IPS-18c (cell line): ENCODE data around the gene PLEKHG5.
"Not testable (repeated sequence)": the region's sequence is repeated elsewhere in the genome, so short reads cannot be mapped to it uniquely, and the experiment has no call there.

ENCODE experiments used
- H3K4me3 ChIP-seq: 2 replicates; pipeline ENCODE4 v1.7.0; 2013; ENCODE audit warnings: low read depth, mild to moderate bottlenecking, low read length, moderate library complexity; ENCODE audit not compliant: insufficient read depth
- H3K9me3 ChIP-seq: one replicate; pipeline ENCODE4 v1.6.1; 2013; ENCODE audit warnings: mild to moderate bottlenecking, low read length, moderate library complexity; ENCODE audit not compliant: control insufficient read depth, insufficient read depth

Gene PLEKHG5

GRCh38 chr1:6431645-6432579 is 59.6 kb downstream of the PLEKHG5 start:
- H3K4me3 ChIP-seq, H3K9me3 ChIP-seq: not testable (repeated sequence)

- not testable (repeated sequence) for H3K9me3 ChIP-seq
Observed at GRCh38 chr1:6429660-6430411, 61.6 kb downstream of the PLEKHG5 start.

DNA sequence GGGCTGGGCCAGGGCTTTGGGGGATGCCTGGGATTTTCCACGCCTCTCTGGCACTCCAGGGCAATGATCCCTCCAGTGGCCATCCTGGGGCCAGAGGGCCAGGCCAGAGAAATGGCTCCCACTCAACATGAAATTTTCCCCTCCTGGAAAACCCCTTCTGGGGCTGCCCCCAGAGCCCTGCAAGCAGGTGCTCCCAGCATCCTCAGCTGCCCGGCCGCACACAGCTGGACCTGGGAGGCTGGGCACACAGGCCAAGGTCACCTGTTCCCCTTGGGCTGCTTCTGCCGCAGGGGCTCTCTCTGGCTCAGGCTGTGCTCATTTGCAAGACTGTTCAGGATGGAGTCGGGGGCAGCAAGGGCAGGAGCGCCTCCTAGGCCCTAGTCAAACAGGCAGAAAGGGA is 63.0 kb downstream of the PLEKHG5 start:
- not testable (repeated sequence) for H3K4me3 ChIP-seq, H3K9me3 ChIP-seq

More at GRCh38 chr1:6429660-6430411, 61.6 kb downstream of the PLEKHG5 start:
- H3K4me3 ChIP-seq, result not testable (repeated sequence)

- H3K9me3 ChIP-seq, result no peaks in the 10 kb centered on the region
- H3K4me3 ChIP-seq, result no peak overlapping the region
Observed at GRCh38 chr1:6427441-6428390, 63.8 kb downstream of the PLEKHG5 start.

- H3K9me3 ChIP-seq, result no peaks in the 10 kb centered on the region
- no peak overlapping the region for H3K4me3 ChIP-seq
Observed at GRCh38 chr1:6426972-6427350, 64.5 kb downstream of the PLEKHG5 start.

DNA sequence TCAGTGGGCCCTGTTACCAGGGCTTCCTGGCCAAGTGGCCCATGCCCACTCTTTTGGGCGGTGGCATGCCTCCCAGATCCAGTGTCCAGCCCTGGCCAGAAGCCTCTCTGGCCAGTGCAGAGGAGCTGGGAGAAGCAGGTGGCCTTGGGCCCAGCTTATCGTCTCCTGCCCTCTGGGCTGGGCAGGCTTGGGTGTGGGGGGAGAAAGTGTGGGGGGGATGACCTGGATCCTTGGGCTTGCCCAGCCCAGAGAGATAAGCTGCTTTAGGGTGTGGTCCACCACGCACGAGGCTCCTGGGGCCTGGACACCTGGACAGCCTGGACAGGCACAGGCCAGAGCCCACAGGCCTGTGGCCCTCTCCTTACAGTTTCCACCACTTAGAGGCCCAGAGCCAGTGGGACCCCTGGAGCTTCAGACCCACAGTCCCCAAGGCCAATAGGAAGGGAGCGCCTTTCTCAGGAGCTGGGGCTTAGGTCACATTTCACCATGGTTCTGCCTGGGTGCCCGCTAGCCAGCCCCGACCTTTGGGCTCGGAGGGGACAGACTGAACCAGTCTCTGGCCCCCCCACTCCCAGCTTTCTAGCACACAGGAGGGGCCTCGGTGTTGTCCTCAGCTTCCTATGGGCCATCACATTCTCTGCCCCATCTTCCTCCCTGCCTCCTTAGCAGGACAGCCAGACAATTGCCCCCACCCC is 65.0 kb downstream of the PLEKHG5 start:
- H3K4me3 ChIP-seq, result no peak overlapping the region
- no peaks in the 10 kb centered on the region for H3K9me3 ChIP-seq

- no peak overlapping the region for H3K4me3 ChIP-seq
Observed at GRCh38 chr1:6425658-6426057, 65.8 kb downstream of the PLEKHG5 start.

GRCh38 chr1:6424619-6425593 is 66.6 kb downstream of the PLEKHG5 start, which contains the start of gene ESPN:
ESPN (plus strand) TSS chr1:6424776; CDS start chr1:6424956, 180 bp downstream.
- Histone ChIP-seq H3K4me3 (peak within 1 kb of the TSS; percentile 31), H3K9me3 (no peaks in the 10 kb centered on the region)

More at GRCh38 chr1:6425658-6426057, 65.8 kb downstream of the PLEKHG5 start:
- no peaks in the 10 kb centered on the region for H3K9me3 ChIP-seq

GRCh38 chr1:6424000-6424565 is 67.4 kb downstream of the PLEKHG5 start:
- no peaks in the 10 kb centered on the region for H3K9me3 ChIP-seq
- peak overlapping the region; percentile 31 for H3K4me3 ChIP-seq

DNA sequence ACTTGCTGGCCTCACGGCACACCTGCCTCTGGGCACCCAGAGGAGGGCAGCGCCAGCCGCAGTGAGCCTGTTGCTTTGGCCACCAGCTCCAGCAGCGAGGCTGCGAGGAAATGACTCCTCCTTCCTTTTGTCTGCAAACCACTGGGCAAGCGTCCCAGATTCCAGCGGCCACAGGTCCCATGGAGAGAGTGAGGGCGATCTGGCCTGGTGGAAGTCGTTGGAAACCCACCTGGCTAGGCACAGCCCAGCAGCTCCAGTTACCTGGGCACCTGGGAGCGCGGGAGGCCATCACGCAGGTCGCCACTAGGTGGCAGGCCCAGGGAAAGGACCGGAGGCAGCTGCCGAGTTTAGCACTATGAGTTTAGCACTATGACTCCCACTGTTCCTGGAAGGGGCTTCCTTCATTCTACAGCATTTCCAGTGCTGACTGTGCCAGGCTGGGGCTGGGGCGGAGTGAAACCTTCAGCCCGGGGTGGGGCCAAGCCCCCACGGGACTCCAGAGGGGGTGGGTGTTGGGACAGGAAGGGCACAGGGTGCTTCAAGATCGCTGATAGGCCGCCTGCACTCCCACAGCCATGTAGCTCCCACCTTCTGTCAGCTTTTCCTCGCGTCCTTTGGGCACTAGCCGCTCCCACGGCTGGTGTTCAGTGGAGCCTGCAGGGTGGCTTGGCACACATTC is 68.0 kb downstream of the PLEKHG5 start:
- H3K4me3 ChIP-seq, result peak overlapping the region; percentile 31
- H3K9me3 ChIP-seq, result no peaks in the 10 kb centered on the region

- no peaks in the 10 kb centered on the region for H3K9me3 ChIP-seq
Observed at GRCh38 chr1:6421266-6421665, 70.2 kb downstream of the PLEKHG5 start.

GRCh38 chr1:6420454-6421042 is 70.9 kb downstream of the PLEKHG5 start:
- Histone ChIP-seq H3K4me3 (peak overlapping the region; percentile 59), H3K9me3 (no peaks in the 10 kb centered on the region)

More at GRCh38 chr1:6421266-6421665, 70.2 kb downstream of the PLEKHG5 start:
- no peak overlapping the region for H3K4me3 ChIP-seq

DNA sequence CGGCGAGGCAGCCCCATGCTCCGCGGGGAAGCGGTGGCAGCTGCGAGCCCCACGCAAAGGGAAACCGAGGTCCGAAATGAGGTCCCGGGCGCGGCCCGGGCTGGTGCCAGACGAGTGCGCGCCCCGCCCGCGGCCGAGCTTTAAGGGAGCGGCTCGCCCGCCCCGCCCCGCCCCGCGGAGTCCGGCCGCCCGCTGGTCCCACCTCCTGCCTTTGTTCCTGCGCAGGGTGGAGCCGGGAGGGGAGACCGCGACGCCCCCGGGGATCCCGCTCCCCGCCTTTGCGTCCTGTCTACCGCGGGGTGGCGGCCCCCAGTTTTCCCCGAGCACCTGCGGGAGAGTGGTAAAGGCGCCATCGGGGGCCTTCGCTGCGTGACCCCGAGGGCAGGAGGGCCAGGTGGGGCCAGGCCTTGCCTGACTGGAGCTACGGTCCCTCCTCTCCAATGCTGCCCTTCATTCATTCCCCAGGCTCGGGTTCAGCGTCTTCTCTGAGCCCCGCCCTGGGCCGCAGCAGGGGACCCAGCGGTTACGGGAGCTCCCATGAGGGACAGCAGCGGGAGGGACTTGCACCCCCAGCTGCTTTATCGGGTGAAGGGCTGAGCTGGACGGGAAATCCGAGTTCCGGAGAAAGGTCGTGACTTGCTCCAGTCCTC is 71.5 kb downstream of the PLEKHG5 start, which contains the start of gene HES2:
Gene HES2, minus strand, starts transcription at position 116 of the 650 bp plus-strand sequence. Its CDS starts 99 bp downstream, at position 17.
- no peaks in the 10 kb centered on the region for H3K9me3 ChIP-seq
- H3K4me3 ChIP-seq, result peak within 1 kb of the TSS; percentile 59

- Histone ChIP-seq H3K4me3 (peak overlapping the region; percentile 59), H3K9me3 (no peaks in the 10 kb centered on the region)
Observed at GRCh38 chr1:6419397-6419803, 72.1 kb downstream of the PLEKHG5 start.
